HG02642 (cell line): ENCODE results near the gene ACAT1.
"Not testable (repeated sequence)": the region's sequence is repeated elsewhere in the genome, so short reads cannot be mapped to it uniquely, and the experiment has no call there.

ENCODE experiments used
- ATAC-seq: cut with Tn5 transposase; IDR thresholded peaks from one replicate; pipeline ENCODE4 v1.9.1; 2021; ENCODE audit warnings: mild to moderate bottlenecking; ENCODE audit not compliant: unreplicated experiment, poor library complexity

The ACAT1 gene

DNA sequence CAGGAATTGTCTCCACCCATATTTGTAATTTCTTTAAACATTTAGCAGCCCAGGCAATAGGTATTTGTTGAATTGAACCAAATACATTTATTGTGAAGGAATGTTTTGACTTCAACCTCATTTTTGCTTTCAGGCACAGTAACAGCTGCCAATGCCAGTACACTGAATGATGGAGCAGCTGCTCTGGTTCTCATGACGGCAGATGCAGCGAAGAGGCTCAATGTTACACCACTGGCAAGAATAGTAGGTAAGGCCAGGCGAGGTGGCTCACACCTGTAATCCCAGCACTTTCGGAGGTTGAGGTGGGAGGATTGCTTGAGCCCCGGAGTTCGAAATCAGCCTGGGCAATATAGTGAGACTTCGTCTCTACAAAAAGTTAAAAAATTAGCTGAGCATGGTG, 20.9 kb downstream of the ACAT1 start:
- no peak for ATAC-seq

DNA sequence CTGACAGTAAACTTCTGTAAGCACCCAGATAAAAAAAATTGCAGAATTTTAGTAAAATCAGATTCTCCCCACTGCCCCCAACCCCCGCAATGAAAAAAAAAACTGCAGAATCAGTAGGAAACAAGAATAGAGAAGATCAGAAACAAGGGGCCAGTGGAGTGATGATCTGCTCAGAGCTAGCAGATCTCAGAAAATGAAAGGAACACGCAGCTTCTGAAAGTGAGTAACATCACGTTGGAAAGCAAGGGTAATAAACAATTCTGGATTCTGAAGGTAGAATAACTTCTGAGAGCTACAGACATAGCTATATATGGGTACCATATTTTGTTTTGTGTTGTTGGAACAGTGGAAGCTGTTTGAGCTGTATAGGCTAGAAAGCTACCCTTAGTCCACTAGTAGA, 23.2 kb downstream of the ACAT1 start:
- no peak for ATAC-seq

DNA sequence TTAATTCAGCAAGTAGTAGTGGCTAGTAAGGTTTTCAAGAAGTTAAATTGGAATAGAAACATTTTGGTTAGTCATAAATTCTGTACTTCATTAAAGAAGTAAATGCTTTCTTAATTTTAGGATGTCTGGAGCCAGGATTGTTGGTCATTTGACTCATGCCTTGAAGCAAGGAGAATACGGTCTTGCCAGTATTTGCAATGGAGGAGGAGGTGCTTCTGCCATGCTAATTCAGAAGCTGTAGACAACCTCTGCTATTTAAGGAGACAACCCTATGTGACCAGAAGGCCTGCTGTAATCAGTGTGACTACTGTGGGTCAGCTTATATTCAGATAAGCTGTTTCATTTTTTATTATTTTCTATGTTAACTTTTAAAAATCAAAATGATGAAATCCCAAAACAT, 25.8 kb downstream of the ACAT1 start:
- ATAC-seq = no peak

DNA sequence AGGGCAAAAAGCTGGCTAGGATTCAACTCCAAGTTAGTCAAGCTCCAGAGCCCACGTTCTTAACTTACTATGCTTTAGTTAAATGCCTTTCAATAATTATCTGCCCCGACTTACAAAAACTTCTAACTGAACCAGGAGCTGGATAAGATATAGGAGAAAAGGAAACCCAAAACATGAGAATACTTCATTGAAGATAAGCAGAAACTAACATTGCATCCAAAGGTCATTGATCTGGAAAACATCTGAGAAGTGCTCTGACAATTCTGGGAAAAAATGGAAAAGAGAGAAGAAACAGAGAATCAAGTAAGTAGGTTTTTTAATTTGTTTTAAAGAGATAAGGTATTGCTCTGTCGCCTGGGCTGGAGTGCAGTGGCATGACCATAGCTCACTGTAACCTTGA, 27.2 kb downstream of the ACAT1 start:
- ATAC-seq = no peak

DNA sequence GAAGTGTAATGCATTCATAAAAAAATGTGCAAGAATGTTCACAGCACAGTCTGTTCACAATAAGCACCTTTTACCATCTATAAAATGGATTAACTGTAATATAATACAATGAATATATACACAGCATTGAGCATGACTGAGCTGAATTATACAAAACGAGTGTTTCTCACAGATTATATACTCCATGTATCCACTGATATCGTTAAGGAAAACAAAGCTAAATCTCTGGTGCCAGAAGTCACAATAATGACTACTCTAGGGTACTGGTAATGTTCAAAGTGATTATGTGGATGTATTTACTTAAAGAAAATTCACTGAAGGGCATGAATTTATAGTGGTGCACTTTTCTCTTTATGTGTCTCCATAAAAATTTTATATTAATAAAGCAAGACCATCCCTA, 33.2 kb downstream of the ACAT1 start:
- ATAC-seq = no peak

DNA sequence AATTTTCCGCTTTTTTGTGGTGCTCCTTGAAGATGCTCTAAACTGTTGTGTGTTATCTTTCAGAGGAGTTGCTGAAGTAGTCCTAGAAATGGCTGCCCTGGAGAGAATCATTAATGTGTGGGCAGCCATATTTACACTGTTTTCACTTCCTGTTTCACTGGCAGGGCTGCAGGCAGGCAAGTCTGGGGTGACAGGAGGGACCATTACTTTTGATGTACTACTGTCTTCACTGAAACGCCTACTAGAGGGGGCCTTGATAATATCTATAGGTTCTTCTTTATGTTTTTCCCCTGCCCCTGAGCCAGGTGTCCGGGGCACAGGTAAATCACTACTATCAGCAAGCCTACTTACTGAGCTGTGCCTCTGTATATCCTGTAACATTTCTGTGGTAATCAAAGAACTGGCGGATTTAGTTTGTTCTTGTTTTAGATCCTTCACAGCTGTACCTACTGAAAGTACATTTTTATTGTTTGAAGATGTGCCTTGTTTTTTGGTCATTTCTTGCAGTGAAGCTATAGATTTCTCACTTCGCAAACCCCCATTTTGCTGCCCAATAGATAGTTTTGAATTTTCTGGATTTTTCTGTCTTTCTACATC, 39.7 kb downstream of the ACAT1 start:
- peak; percentile 98 for ATAC-seq

DNA sequence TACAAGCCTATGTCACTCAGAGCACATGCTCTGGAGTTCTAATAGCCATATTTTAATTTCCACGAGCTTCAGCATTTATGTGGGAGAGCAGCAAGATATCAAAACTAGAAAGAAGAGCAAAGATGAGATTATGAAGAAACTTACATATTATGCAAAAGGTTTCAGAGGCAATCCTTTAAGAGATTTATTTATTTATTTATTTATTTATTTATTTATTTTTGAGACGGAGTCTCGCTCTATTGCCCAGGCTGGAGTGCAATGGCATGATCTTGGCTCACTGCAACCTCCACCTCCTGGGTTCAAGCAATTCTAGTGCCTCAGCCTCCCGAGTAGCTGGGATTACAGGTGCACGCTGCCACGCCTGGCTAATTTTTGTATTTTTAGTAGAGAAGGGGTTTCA, 41.5 kb downstream of the ACAT1 start:
- ATAC-seq = not testable (repeated sequence)

DNA sequence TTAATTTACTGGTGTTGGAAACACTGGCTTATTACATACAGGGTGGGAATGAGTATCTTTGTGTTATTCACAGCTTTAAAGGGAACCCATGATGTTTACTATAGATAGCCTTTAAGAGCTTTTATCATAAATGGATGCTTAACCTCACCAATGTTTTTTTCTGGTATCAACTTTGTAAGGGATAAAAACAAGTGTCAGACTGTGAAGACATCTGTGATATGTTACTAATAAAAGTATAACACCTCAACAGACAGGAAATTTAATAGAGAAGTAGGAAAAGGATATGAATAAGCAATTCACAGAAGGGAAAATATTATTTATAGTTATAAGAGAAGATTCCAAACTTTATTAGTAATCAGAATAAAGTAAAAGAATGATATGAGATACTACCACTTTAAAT, 46.3 kb downstream of the ACAT1 start:
- no peak for ATAC-seq

DNA sequence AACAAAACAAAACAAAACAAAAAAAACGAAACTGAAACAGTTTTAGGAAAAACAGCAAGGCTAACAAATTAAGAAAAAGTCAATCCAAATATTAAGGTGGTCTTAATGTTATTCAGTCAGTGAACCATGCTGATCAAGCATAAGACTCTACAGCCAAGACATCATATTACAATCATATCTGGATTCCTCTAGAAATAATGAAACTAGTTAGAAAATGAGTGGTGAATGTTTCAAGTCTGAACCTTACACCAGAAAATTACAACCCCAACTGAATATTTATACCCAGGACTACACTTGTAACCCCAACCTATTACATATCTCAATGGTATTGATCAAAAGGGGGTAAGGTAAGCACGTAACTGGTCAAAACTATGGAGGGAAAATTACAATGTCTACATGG, 48.8 kb downstream of the ACAT1 start:
- ATAC-seq = no peak

DNA sequence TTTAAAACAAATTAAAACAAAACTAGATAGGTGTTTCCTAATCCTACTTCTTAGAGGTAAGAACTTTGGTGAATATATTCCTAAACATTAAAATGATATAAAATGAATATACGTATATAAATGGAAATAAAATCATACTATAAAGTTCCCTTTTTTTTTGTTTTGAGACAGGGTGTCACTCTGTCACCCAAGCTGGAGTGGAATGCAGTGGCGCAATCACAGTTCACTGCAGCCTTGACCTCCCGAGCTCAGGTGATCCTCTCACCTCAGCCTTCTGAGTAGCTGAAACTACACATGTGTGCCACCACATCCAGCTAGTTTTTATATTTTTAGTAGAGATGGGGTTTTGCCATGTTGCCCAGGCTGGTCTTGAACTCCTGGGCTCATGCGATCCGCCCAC, 56.2 kb downstream of the ACAT1 start:
- ATAC-seq = no peak

DNA sequence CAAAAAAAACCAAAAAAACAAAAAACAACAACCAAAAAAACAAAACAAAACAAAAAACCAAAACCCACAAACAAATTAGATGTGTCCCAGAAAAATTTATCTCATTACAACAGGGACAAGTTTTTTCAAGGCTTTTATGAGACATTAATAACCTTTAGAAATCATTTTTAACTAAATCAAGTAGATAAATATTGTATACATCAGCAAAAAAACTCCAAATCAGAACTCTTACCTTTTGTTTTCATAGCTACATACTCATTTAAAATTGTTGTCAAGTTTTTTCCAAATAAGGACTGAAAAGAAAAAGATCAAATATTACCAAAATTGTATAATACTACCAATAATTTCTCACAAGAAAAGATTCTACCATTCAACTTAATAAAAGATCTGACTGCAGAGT, 72.4 kb downstream of the ACAT1 start:
- ATAC-seq = no peak

DNA sequence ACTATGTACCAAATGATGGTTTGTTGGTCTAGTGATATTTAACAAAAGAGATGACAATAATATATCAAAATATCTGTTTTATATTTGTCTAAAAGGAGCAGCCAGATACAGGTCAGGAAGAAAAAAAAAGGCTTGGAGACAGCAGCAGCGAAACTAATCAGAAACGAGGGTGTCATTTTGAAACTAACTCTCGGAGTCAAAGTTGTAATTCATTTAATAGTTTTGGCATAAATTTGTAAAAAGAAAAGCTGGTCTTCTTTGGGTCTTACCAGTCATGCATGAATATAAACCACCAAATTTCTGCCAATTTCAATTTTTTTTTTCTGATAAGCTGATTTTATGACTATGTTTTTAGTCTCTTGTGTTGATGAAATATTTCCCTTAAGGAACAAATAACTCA, 75.5 kb downstream of the ACAT1 start:
- ATAC-seq = no peak
